HepG2 (cell line): ENCODE data around the gene PXDC1. TPM values are rescaled to one million over a fixed set of nuclear protein-coding genes. Genes with fewer than 3 reads are reported as not detected.
A peak's percentile ranks its signal among the peaks of the same experiment; 100 is the strongest.

Source experiments
- ATF5 ChIP-seq: sonication (generic); formaldehyde crosslinking; IDR thresholded peaks from 2 replicates; pipeline ENCODE4 v1.4.0; 2020; ENCODE audit warnings: mild to moderate bottlenecking, low read depth, missing genetic modification reagents
- EEA1 ChIP-seq: sonication (generic); formaldehyde crosslinking; IDR thresholded peaks from 2 replicates; pipeline ENCODE4 v1.5.1; 2020; ENCODE audit warnings: mild to moderate bottlenecking, missing genetic modification reagents, borderline replicate concordance
- EED ChIP-seq: sonication (generic); formaldehyde crosslinking; IDR thresholded peaks from 2 replicates; pipeline ENCODE4 v1.5.0; 2020; ENCODE audit warnings: mild to moderate bottlenecking, missing genetic modification reagents
- JUND ChIP-seq: sonication (generic); formaldehyde crosslinking; IDR thresholded peaks from 2 replicates; pipeline ENCODE4 v1.8.0; 2022; ENCODE audit warnings: mild to moderate bottlenecking, missing genetic modification reagents
- KLF13 ChIP-seq: sonication (generic); formaldehyde crosslinking; IDR thresholded peaks from 2 replicates; pipeline ENCODE4 v1.4.0; 2020; ENCODE audit warnings: mild to moderate bottlenecking, missing genetic modification reagents
- KLF9 ChIP-seq: IDR thresholded peaks from 2 replicates; pipeline ENCODE4 v1.6.1; 2016; ENCODE audit warnings: low read depth
- MATR3 ChIP-seq: sonication (generic); formaldehyde crosslinking; IDR thresholded peaks from 2 replicates; pipeline ENCODE4 v1.4.0; 2020; ENCODE audit warnings: missing genetic modification reagents
- MBD4 ChIP-seq: IDR thresholded peaks from 2 replicates; pipeline ENCODE4 v1.6.1; 2012; ENCODE audit warnings: low read length, inconsistent platforms, borderline replicate concordance
- NR2F1 ChIP-seq, 2 experiments: fragments of 450-650 bp in 1 of 2; formaldehyde crosslinking in 1 of 2; IDR thresholded peaks; 2 replicates each; pipeline versions ENCODE4 v1.5.0 to v1.6.1; 2016 to 2020; ENCODE audit warnings: mild to moderate bottlenecking in 1 of 2, missing compliant biosample characterization in 1 of 2, missing genetic modification reagents in 1 of 2, moderate library complexity in 1 of 2
- POLR2A ChIP-seq, 2 experiments: IDR thresholded peaks; 2 replicates each; pipeline ENCODE4 v1.6.1; 2011; ENCODE audit warnings: low read depth in 2 of 2, low read length in 2 of 2, mild to moderate bottlenecking in 1 of 2, moderate library complexity in 1 of 2; ENCODE audit not compliant: insufficient read depth in 1 of 2
- SIN3A ChIP-seq: IDR thresholded peaks from 2 replicates; pipeline ENCODE4 v1.6.1; 2011; ENCODE audit warnings: low read depth, mild to moderate bottlenecking, control low read depth, low read length, borderline replicate concordance
- SRF ChIP-seq: IDR thresholded peaks from 2 replicates; pipeline ENCODE4 v1.6.1; 2011; ENCODE audit warnings: mild to moderate bottlenecking, low read depth, low read length, moderate library complexity
- ZNF607 ChIP-seq: sonication (generic); formaldehyde crosslinking; IDR thresholded peaks from 2 replicates; pipeline ENCODE4 v1.5.1; 2020; ENCODE audit warnings: missing genetic modification reagents, mild to moderate bottlenecking, borderline replicate concordance
- ZSCAN5A ChIP-seq: sonication (generic); formaldehyde crosslinking; IDR thresholded peaks from 2 replicates; pipeline ENCODE4 v1.8.0; 2022; ENCODE audit warnings: mild to moderate bottlenecking, missing genetic modification reagents, borderline replicate concordance
- polyA plus RNA-seq, 8 experiments: library from polyadenylated mRNA; depleted of rRNA in 3 of 8; stranded (reverse) in 7 of 8; unstranded in 1 of 8; fragments of >200 nt; fragmentation: Illumina TruSeq in 4 of 8; extraction: Trizol in 4 of 8; gene quantifications; 2 replicates each; pipeline versions ENCODE4 v1.2.1 to v1.2.3, GENCODE V29; 2011 to 2016; ENCODE audit warnings: low read depth in 4 of 8, missing spikeins in 1 of 8, mixed read lengths in 1 of 8; ENCODE audit not compliant: insufficient read depth in 1 of 8
- total RNA-seq, 5 experiments: library from RNA; depleted of rRNA; stranded (reverse); fragments of >200 nt; fragmentation: Illumina TruSeq; extraction: Trizol; gene quantifications; 2 replicates each; pipeline ENCODE4 v1.2.3, GENCODE V29; 2016; ENCODE audit warnings: low read depth in 1 of 5
- TF ChIP-seq, protein P1 (sequence below), 2 experiments: sonication (generic) in 1 of 2; formaldehyde crosslinking in 1 of 2; IDR thresholded peaks; 2 replicates each; pipeline versions ENCODE4 v1.4.0 to v1.6.1; 2016 to 2020; ENCODE audit warnings: borderline replicate concordance in 1 of 2, low read depth in 1 of 2, mild to moderate bottlenecking in 1 of 2, missing genetic modification reagents in 1 of 2
- TF ChIP-seq, protein P2 (sequence below): sonication (generic); formaldehyde crosslinking; IDR thresholded peaks from 2 replicates; pipeline ENCODE4 v1.4.0; 2020; ENCODE audit warnings: missing genetic modification reagents, borderline replicate concordance

PXDC1 gene
- total and polyA plus RNA-seq, 2 of the 13 experiments (the other 11 are each of a cell fraction or from before 2014, with no cell fraction given): 32.4 to 34.7 TPM

- TF ChIP-seq ATF5 (CRISPR knock-in tag): no peak
- no peak for TF ChIP-seq SIN3A
- peak in 1 of 2 experiments; percentile 20; a peak in 1 of 4 replicates for TF ChIP-seq POLR2A (IDR thresholded peaks at IDR 0.05; ENCODE audit: insufficient read depth in 1 of 2, low read depth in 2 of 2, low read length in 2 of 2)
- TF ChIP-seq KLF9 (CRISPR knock-in tag): no peak; the same call in 1 of the 2 replicates
- no peak for TF ChIP-seq EEA1 (CRISPR knock-in tag)
- no peak for TF ChIP-seq NR2F1 (CRISPR knock-in tag; IDR thresholded peaks at IDR 0.05)
- TF ChIP-seq MATR3 (CRISPR knock-in tag): no peak
- TF ChIP-seq ZSCAN5A (CRISPR knock-in tag): no peak
- TF ChIP-seq JUND (CRISPR knock-in tag): 0 out of 2 replicates have a peak, but pooled peaks have one; percentile 4
- TF ChIP-seq MBD4: no peak
- TF ChIP-seq KLF13: no peak
- TF ChIP-seq ZNF607 (CRISPR knock-in tag): peak; percentile 10; the same call in 1 of the 2 replicates
- no peak for TF ChIP-seq EED (CRISPR knock-in tag)
- peak; percentile 12; the same call in 1 of the 2 replicates for TF ChIP-seq SRF
- TF ChIP-seq, protein P1, sequence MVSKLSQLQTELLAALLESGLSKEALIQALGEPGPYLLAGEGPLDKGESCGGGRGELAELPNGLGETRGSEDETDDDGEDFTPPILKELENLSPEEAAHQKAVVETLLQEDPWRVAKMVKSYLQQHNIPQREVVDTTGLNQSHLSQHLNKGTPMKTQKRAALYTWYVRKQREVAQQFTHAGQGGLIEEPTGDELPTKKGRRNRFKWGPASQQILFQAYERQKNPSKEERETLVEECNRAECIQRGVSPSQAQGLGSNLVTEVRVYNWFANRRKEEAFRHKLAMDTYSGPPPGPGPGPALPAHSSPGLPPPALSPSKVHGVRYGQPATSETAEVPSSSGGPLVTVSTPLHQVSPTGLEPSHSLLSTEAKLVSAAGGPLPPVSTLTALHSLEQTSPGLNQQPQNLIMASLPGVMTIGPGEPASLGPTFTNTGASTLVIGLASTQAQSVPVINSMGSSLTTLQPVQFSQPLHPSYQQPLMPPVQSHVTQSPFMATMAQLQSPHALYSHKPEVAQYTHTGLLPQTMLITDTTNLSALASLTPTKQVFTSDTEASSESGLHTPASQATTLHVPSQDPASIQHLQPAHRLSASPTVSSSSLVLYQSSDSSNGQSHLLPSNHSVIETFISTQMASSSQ (IDR thresholded peaks at IDR 0.05; ENCODE audit: low read depth): no peak
- TF ChIP-seq, protein P1 (CRISPR knock-in tag; IDR thresholded peaks at IDR 0.05; ENCODE audit: borderline replicate concordance): no peak; the same call in none of the 2 replicates
- TF ChIP-seq, protein P2, sequence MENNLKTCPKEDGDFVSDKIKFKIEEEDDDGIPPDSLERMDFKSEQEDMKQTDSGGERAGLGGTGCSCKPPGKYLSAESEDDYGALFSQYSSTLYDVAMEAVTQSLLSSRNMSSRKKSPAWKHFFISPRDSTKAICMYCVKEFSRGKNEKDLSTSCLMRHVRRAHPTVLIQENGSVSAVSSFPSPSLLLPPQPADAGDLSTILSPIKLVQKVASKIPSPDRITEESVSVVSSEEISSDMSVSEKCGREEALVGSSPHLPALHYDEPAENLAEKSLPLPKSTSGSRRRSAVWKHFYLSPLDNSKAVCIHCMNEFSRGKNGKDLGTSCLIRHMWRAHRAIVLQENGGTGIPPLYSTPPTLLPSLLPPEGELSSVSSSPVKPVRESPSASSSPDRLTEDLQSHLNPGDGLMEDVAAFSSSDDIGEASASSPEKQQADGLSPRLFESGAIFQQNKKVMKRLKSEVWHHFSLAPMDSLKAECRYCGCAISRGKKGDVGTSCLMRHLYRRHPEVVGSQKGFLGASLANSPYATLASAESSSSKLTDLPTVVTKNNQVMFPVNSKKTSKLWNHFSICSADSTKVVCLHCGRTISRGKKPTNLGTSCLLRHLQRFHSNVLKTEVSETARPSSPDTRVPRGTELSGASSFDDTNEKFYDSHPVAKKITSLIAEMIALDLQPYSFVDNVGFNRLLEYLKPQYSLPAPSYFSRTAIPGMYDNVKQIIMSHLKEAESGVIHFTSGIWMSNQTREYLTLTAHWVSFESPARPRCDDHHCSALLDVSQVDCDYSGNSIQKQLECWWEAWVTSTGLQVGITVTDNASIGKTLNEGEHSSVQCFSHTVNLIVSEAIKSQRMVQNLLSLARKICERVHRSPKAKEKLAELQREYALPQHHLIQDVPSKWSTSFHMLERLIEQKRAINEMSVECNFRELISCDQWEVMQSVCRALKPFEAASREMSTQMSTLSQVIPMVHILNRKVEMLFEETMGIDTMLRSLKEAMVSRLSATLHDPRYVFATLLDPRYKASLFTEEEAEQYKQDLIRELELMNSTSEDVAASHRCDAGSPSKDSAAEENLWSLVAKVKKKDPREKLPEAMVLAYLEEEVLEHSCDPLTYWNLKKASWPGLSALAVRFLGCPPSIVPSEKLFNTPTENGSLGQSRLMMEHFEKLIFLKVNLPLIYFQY: peak; percentile 94
These were observed 417 bp upstream of the PXDC1 start (continued) for GRCh38 chr6:3751730-3752530.
